GM19467 (cell line): Measurements from ENCODE around the gene AK2.
"Not testable (repeated sequence)": the region's sequence is repeated elsewhere in the genome, so short reads cannot be mapped to it uniquely, and the experiment has no call there.

Experiments
- ATAC-seq: cut with Tn5 transposase; IDR thresholded peaks from one replicate; pipeline ENCODE4 v1.9.1; 2021; ENCODE audit warnings: mild to moderate bottlenecking, moderate library complexity; ENCODE audit not compliant: unreplicated experiment

Gene AK2

DNA sequence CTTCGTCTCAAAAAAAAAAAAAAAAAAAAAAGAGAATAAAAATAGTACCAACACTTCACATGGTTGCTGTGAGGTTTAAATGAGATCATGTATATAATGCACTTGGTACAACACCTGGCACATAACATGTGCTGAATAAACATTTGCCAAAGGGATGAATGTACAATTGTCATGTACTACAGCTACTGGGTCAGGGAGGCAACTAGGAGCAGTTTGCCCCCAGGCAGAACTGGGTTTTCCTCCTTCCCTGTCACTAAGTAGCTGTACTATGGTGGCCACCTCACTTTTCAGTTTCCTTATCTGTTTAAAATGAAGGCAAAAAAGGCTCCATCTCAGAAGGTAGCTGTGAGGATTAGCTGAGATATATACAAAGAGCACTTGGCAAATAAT lies 11.5 kb downstream of the AK2 start:
- no peak for ATAC-seq

DNA sequence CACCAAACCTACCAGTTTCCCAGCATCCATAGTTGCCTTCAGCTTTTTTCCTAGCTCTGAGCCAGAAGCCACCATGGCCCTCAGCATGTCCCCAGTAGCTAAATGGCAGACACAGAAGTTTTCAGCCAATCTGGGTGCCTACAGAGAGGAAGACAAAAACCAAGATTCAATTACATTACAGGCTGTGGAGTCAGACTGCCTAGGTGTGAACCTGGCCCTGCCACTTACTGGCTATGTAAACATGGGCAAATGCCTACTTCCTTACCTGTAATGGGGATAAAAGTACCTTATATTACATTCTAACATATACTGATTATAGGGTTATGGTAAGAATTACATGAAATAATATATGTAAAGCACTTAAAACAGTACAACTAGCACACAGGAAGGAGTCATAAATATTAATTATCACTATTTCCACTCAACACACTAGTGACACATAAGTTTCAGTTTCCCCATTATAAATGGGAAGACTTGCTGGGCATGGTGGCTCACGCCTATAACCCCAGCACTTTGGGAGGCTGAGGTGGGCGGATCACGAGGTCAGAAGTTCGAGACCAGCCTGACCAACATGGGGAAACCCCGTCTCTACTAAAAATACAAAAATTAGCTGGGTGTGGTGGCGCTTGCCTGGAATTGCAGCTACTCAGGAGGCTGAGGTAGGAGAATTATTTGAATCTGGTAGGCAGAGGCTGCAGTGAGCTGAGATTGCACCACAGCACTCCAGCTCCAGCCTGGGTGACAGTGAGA lies 12.1 kb downstream of the AK2 start:
- ATAC-seq, result not testable (repeated sequence)

- no peak for ATAC-seq
Observed at GRCh38 chr1:33022650-33023200, 14.0 kb downstream of the AK2 start.

GRCh38 chr1:33021567-33022431 lies 14.9 kb downstream of the AK2 start:
- ATAC-seq, result no peak

- ATAC-seq, result no peak
Observed at GRCh38 chr1:33018112-33018511, 18.6 kb downstream of the AK2 start.

GRCh38 chr1:33017175-33017574 lies 19.5 kb downstream of the AK2 start:
- ATAC-seq, result no peak

DNA sequence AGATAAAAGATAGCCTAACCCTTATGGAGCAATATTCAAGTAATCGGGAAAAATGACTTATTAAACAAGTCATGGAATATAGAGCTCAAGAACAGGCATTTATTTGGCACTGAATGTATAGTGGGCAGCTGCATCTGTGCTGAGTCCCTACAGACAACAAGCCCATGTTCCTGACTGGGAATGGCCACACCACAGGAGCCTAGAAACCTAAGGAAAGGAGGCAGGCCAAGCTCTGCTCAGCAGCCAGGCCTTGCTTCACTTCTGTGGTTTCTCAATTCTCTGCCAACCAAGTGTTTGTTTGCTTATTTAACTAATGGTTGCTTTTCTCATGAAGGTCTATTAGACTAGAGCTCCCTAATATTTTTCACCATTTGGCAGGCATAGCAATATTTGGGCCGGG lies 21.5 kb downstream of the AK2 start:
- no peak for ATAC-seq

DNA sequence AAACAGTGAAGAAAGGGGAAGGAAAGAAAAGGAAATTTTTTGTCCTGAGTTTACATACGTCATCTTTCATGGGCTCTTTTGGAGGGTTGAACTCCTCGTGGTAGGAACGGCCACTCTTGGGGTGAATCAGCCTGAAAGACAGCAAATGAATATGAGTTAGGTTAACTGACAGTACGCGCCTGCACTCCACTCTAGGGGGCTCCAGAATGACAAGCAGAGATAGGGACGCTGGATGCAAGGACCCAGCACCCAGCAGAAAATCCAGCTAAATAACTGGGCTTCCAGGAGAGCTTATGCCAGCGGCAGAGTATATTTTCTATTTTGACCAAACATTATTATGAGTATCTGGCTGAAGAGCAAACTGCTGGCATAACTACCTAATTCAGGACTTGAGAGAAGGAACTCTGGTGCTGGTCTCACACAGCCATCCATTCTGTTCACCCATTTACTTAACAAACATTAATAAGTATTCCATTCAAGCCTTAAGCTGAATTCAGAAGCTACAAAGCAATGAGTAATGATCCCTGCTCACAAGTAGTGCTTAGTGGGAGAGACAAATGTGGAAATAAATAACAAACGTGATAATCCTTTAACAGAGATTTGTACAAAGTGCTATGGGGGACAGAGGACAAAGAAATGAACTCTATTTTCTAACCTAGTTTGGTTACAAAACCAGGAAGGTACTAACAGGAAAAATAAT lies 22.1 kb downstream of the AK2 start:
- ATAC-seq, result no peak

GRCh38 chr1:33013791-33014190 lies 22.9 kb downstream of the AK2 start:
- ATAC-seq, result no peak

DNA sequence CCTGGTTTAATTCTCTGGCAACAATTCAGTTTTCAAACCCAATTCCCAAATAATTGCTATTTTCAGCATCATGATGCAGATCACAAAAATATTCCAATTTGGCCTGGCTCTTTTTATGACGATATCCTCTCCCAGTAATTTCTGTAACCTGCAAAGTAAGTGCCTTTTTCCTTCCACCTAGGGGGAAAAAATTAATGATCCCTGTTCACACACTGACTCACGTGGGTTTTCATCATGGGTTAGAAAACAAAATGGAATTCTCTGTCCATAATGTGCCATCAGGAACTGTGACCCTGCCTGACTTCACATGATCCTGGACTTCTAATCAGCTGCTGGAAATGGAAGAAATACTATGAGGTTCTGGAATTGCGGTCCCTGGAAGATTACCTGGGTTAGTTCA lies 24.5 kb downstream of the AK2 start:
- ATAC-seq, result no peak

DNA sequence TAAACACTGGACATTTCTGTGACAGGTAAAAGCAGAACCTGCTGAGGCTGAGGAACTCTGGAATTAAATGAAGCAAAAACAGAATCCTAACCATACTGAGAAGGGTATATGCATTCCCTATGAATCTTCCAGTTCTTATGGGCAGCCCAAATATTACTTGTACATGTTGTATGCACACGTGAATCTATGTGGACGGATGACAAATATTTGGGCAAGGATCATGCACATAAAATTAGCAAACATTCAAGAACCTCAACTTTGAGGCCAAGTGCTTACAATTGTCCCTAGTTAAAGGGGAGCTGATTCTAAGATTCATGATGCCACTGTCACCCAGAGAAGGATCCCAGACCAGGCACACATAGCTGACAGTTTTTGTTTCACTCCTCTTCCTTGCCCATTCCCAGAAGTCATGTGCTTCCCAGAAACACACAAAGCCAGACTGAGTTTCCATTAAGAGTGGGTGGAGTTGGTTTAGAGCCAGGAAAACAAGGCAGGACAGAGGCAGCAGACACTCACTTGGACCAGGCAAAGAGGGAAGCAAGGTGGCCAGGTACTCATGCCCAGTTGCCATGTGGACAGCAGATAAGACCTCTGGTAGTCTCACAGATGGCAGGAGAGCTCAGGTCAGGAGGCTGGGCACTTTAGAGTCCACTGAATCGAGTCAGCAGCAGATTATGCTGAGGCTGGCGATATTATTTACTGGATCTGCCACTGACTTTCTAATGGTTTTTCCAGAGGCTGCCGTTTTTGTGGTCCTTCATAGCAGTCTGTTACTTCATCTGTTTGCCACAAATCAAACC lies 25.6 kb downstream of the AK2 start:
- no peak for ATAC-seq

- no peak for ATAC-seq
Observed at GRCh38 chr1:33009561-33009960, 27.1 kb downstream of the AK2 start.

- ATAC-seq, result no peak
Observed at GRCh38 chr1:33008051-33008914, 28.4 kb downstream of the AK2 start.

GRCh38 chr1:33007190-33008050 lies 29.3 kb downstream of the AK2 start:
- no peak for ATAC-seq

DNA sequence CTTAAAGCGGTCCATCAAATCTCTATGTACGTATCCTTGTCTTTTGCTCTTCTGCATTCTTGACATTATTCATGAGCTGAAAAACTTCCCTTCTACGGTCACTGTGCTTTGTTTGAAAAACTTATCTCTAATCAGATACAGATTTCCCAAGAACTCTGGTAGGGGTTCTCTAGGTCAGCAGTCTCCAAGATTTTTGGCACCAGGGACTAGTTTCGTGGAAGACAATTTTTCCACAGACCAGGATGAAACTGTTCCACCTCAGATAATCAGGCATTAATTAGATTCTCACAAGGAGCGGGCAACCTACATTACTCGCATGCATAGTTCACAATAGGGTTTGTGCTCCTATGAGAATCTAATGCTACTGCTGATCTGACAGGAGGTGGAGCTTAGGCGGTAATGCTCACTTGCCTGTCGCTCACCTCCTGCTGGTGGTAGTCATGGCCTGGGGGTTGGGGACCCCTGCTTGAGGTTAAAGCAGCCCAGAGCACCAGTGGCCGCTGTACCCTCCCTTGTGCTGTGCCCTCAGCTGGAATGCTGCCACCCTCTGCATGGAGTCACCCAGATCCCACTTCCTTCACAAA lies 30.8 kb downstream of the AK2 start:
- no peak for ATAC-seq

DNA sequence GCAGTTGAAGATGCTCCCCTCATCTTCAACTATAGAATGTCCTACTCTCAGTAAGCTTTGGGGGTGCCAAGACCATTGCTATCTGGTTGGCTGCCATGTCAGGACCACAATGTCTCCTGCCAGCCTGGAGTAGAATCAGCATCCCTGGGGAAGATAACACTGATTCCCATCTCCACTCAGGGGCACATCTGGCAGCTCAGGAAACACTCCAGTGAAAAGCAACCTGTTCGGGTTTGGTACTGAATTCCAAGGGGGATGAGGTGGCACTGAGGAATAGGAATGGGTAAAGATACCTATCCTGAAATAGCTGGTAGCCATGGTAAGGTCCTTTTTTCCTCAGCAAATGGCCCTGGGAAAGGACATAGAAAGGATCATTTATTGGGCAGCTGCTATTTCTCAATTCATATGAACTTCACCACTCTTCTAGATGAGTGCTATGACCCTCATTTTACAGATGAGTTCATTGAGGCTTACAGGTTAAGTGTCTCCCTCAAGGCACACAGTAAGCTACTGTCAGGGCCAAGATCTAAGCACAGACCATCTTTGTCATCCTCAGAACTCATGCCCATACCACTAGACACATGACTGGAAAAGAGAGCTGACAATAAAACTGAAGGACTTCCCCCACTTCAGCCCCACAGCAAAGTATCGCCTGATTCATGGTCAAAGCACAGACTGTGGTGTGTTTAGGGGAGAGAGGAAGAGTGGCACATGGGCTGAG lies 31.4 kb downstream of the AK2 start:
- no peak for ATAC-seq

DNA sequence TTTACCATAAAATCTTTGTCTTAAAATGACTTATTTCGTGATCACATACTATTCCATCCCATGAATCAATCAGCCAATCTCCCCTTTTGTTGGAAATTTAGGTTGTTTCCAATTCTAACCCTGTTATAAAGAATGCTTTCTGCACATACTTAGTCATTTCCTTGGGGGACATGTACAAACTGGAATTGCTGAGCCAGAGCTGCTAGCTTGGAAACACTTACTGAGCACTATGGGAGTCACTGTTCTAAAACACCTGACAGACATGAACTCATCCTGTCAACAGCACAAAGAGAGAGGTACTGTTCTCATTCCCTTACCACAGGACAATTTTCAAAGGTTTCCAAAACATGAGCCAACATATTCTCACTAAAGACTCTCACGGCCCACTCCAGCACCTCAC lies 32.1 kb downstream of the AK2 start:
- no peak for ATAC-seq

DNA sequence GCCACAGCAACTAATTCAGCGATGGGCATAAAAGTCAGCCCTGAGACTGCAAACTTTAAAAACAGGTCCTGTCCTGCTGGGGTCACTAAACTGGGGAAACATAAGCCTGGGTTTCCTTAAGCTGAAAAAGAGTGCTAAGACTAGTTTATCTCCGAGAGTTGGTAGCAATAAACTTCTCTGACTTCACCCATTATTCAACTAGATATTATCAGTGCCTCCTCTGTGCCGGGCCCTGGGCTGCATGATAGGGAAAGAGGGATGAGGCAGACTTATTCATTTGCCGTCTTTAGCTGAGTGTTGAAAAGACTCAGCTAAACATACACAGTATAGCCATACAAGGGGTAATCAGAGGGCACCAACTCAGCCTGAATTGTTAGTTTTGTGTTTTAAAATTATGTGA lies 33.0 kb downstream of the AK2 start:
- ATAC-seq, result no peak
